ENCODE measurements around the gene NTSR1. TPM values are rescaled to one million over a fixed set of nuclear protein-coding genes. Genes with fewer than 3 reads are reported as not detected.

NTSR1 gene
- total RNA-seq, 1 experiment from 2014 or later = 0.02 TPM

- H3K27me3 ChIP-seq = peaks cover 26% of the 10 kb centered on the region; the same call in 1 of the 2 replicates
- no peak overlapping the region for H3K27ac ChIP-seq
- H3K4me3 ChIP-seq = no peak overlapping the region
- peaks cover 14% of the 10 kb centered on the region for H3K4me1 ChIP-seq
- no peaks in the 10 kb centered on the region for H3K36me3 ChIP-seq
- no peak for DNase-seq
- no peaks in the 10 kb centered on the region for H3K9me3 ChIP-seq (replicated peaks)
Measured at GRCh38 chr20:62705627-62706026, 3.0 kb upstream of the NTSR1 start.

- H3K4me1 ChIP-seq = peaks cover 14% of the 10 kb centered on the region
Measured at GRCh38 chr20:62706344-62706743, 2.3 kb upstream of the NTSR1 start.

GRCh38 chr20:62706857-62707256, 1.8 kb upstream of the NTSR1 start:
- Histone ChIP-seq H3K9me3 (replicated peaks) (no peaks in the 10 kb centered on the region), H3K36me3 (no peaks in the 10 kb centered on the region), H3K4me1 (peaks cover 14% of the 10 kb centered on the region), H3K27me3 (peaks cover 24% of the 10 kb centered on the region), H3K4me3 (no peak overlapping the region), H3K27ac (no peak overlapping the region)
- DNase-seq = no peak

More at GRCh38 chr20:62706344-62706743, 2.3 kb upstream of the NTSR1 start:
- no peak for DNase-seq
- no peak overlapping the region for H3K27ac ChIP-seq
- no peaks in the 10 kb centered on the region for H3K36me3 ChIP-seq
- H3K27me3 ChIP-seq = peaks cover 26% of the 10 kb centered on the region
- H3K9me3 ChIP-seq (replicated peaks) = no peaks in the 10 kb centered on the region
- H3K4me3 ChIP-seq = no peak overlapping the region

GRCh38 chr20:62707276-62707920, 1.2 kb upstream of the NTSR1 start:
- no peaks in the 10 kb centered on the region for H3K9me3 ChIP-seq (replicated peaks)
- H3K36me3 ChIP-seq = no peaks in the 10 kb centered on the region
- no peak overlapping the region for H3K4me3 ChIP-seq
- peaks cover 27% of the 10 kb centered on the region for H3K27me3 ChIP-seq
- DNase-seq = no peak
- peaks cover 14% of the 10 kb centered on the region for H3K4me1 ChIP-seq
- no peak overlapping the region for H3K27ac ChIP-seq

- Histone ChIP-seq H3K36me3 (no peaks in the 10 kb centered on the region), H3K4me1 (peaks cover 14% of the 10 kb centered on the region), H3K27ac (no peak overlapping the region), H3K9me3 (replicated peaks) (no peaks in the 10 kb centered on the region), H3K4me3 (no peak overlapping the region), H3K27me3 (peaks cover 27% of the 10 kb centered on the region)
- no peak for DNase-seq
Measured at GRCh38 chr20:62707921-62708521, 615 bp upstream of the NTSR1 start.

- H3K36me3 ChIP-seq = no peaks in the 10 kb centered on the region
- peaks cover 6% of the 10 kb centered on the region for H3K4me1 ChIP-seq
- no peak overlapping the region for H3K4me3 ChIP-seq
- peaks cover 31% of the 10 kb centered on the region for H3K27me3 ChIP-seq
- no peak for DNase-seq
- H3K9me3 ChIP-seq (replicated peaks) = no peaks in the 10 kb centered on the region
- H3K27ac ChIP-seq = no peak overlapping the region
Measured at GRCh38 chr20:62709537-62709905, 885 bp downstream of the NTSR1 start.

GRCh38 chr20:62710221-62710885, 1.7 kb downstream of the NTSR1 start:
- Histone ChIP-seq H3K9me3 (replicated peaks) (no peaks in the 10 kb centered on the region), H3K4me3 (no peak overlapping the region), H3K4me1 (no peaks in the 10 kb centered on the region), H3K27me3 (peaks cover 39% of the 10 kb centered on the region), H3K27ac (no peak overlapping the region), H3K36me3 (no peaks in the 10 kb centered on the region)
- no peak for DNase-seq

- Histone ChIP-seq H3K4me3 (no peak overlapping the region), H3K27ac (no peak overlapping the region), H3K27me3 (peaks cover 39% of the 10 kb centered on the region), H3K9me3 (replicated peaks) (no peaks in the 10 kb centered on the region), H3K4me1 (no peaks in the 10 kb centered on the region), H3K36me3 (no peaks in the 10 kb centered on the region)
- no peak for DNase-seq
Measured at GRCh38 chr20:62710886-62711702, 2.5 kb downstream of the NTSR1 start.

GRCh38 chr20:62711703-62712101, 3.1 kb downstream of the NTSR1 start:
- peaks cover 39% of the 10 kb centered on the region for H3K27me3 ChIP-seq
- no peak for DNase-seq

GRCh38 chr20:62712606-62713005, 4.0 kb downstream of the NTSR1 start:
- no peaks in the 10 kb centered on the region for H3K4me1 ChIP-seq
- H3K27ac ChIP-seq = no peak overlapping the region
- no peaks in the 10 kb centered on the region for H3K9me3 ChIP-seq (replicated peaks)
- H3K36me3 ChIP-seq = no peaks in the 10 kb centered on the region
- peaks cover 39% of the 10 kb centered on the region for H3K27me3 ChIP-seq
- no peak overlapping the region for H3K4me3 ChIP-seq
- no peak for DNase-seq

More at GRCh38 chr20:62711703-62712101, 3.1 kb downstream of the NTSR1 start:
- H3K4me3 ChIP-seq = no peak overlapping the region
- H3K36me3 ChIP-seq = no peaks in the 10 kb centered on the region
- no peaks in the 10 kb centered on the region for H3K4me1 ChIP-seq
- H3K27ac ChIP-seq = no peak overlapping the region
- H3K9me3 ChIP-seq (replicated peaks) = no peaks in the 10 kb centered on the region

GRCh38 chr20:62714006-62714405, 5.4 kb downstream of the NTSR1 start:
- Histone ChIP-seq H3K27ac (no peak overlapping the region), H3K4me3 (no peak overlapping the region), H3K9me3 (replicated peaks) (no peaks in the 10 kb centered on the region), H3K36me3 (no peaks in the 10 kb centered on the region), H3K4me1 (no peaks in the 10 kb centered on the region), H3K27me3 (peaks cover 39% of the 10 kb centered on the region)
- no peak for DNase-seq

- peaks cover 39% of the 10 kb centered on the region for H3K27me3 ChIP-seq
- H3K36me3 ChIP-seq = no peaks in the 10 kb centered on the region
- no peaks in the 10 kb centered on the region for H3K4me1 ChIP-seq
- no peak overlapping the region for H3K27ac ChIP-seq
- no peak for DNase-seq
- 0 out of 2 replicates have a peak, but pooled peaks cover 2% of the 10 kb centered on the region for H3K9me3 ChIP-seq (replicated peaks)
- H3K4me3 ChIP-seq = no peak overlapping the region
Measured at GRCh38 chr20:62714799-62715198, 6.2 kb downstream of the NTSR1 start.

GRCh38 chr20:62715201-62715600, 6.6 kb downstream of the NTSR1 start:
- DNase-seq = no peak
- peaks cover 39% of the 10 kb centered on the region for H3K27me3 ChIP-seq

GRCh38 chr20:62716198-62716940, 7.7 kb downstream of the NTSR1 start:
- Histone ChIP-seq H3K27me3 (peaks cover 32% of the 10 kb centered on the region), H3K4me1 (no peaks in the 10 kb centered on the region), H3K27ac (no peak overlapping the region), H3K36me3 (no peaks in the 10 kb centered on the region), H3K9me3 (replicated peaks) (peaks cover 5% of the 10 kb centered on the region), H3K4me3 (no peak overlapping the region)
- DNase-seq = no peak

More at GRCh38 chr20:62715201-62715600, 6.6 kb downstream of the NTSR1 start:
- H3K36me3 ChIP-seq = no peaks in the 10 kb centered on the region
- H3K4me1 ChIP-seq = no peaks in the 10 kb centered on the region
- no peak overlapping the region for H3K27ac ChIP-seq
- H3K4me3 ChIP-seq = no peak overlapping the region
- H3K9me3 ChIP-seq (replicated peaks) = 0 out of 2 replicates have a peak, but pooled peaks cover 2% of the 10 kb centered on the region

Measured in SJCRH30 (cell line).